Stimulated activated CD8-positive, alpha-beta memory T cell treated with anti-CD3 and anti-CD28 coated beads, Interleukin-4, amount 100 ng/mL, for 4 hours (primary cell): ENCODE results near the gene TPM1.
A peak's percentile ranks its signal among the peaks of the same experiment; 100 is the strongest.

ENCODE experiments used
- DNase-seq, 2 donors: peaks; one replicate each; pipeline ENCODE4 v3.0.0-alpha.2; 2020; ENCODE audit warnings: low read depth in 2 of 2, low spot score in 1 of 2

TPM1 gene

GRCh38 chr15:63041402-63041973, 1.1 kb upstream of the TPM1 start:
- DNase-seq: no peak

GRCh38 chr15:63042877-63043334, 359 bp downstream of the TPM1 start:
- DNase-seq: no peak

- DNase-seq: no peak
Measured at GRCh38 chr15:63043335-63044076, 959 bp downstream of the TPM1 start.

GRCh38 chr15:63044077-63044644, 1.6 kb downstream of the TPM1 start:
- DNase-seq: no peak

GRCh38 chr15:63044645-63045464, 2.3 kb downstream of the TPM1 start:
- DNase-seq: no peak

- DNase-seq: no peak
Measured at GRCh38 chr15:63045465-63045840, 2.9 kb downstream of the TPM1 start.

- DNase-seq: no peak
Measured at GRCh38 chr15:63045879-63046278, 3.3 kb downstream of the TPM1 start.

GRCh38 chr15:63046917-63047760, 4.6 kb downstream of the TPM1 start:
- DNase-seq: no peak

- DNase-seq: no peak
Measured at GRCh38 chr15:63047792-63048114, 5.2 kb downstream of the TPM1 start.

GRCh38 chr15:63048115-63048775, 5.7 kb downstream of the TPM1 start:
- peak; percentile 66 to 70 for DNase-seq

GRCh38 chr15:63048776-63049665, 6.5 kb downstream of the TPM1 start:
- DNase-seq: peak in 1 of 2 donors; percentile 7

- no peak for DNase-seq
Measured at GRCh38 chr15:63049783-63050371, 7.3 kb downstream of the TPM1 start.

- DNase-seq: no peak
Measured at GRCh38 chr15:63050731-63051155, 8.2 kb downstream of the TPM1 start.

- no peak for DNase-seq
Measured at GRCh38 chr15:63051156-63052066, 8.9 kb downstream of the TPM1 start.

- no peak for DNase-seq
Measured at GRCh38 chr15:63052077-63052841, 9.7 kb downstream of the TPM1 start.

- no peak for DNase-seq
Measured at GRCh38 chr15:63052961-63053698, 10.6 kb downstream of the TPM1 start.
